Activated naive CD4-positive, alpha-beta T cell (primary cell): Measurements from ENCODE around the gene MMP24OS.

Experiments used
- DNase-seq, 4 experiments: peaks; one replicate each; lab custom pipeline; 2025; lab: John Stamatoyannopoulos, UW

The MMP24OS gene

DNA sequence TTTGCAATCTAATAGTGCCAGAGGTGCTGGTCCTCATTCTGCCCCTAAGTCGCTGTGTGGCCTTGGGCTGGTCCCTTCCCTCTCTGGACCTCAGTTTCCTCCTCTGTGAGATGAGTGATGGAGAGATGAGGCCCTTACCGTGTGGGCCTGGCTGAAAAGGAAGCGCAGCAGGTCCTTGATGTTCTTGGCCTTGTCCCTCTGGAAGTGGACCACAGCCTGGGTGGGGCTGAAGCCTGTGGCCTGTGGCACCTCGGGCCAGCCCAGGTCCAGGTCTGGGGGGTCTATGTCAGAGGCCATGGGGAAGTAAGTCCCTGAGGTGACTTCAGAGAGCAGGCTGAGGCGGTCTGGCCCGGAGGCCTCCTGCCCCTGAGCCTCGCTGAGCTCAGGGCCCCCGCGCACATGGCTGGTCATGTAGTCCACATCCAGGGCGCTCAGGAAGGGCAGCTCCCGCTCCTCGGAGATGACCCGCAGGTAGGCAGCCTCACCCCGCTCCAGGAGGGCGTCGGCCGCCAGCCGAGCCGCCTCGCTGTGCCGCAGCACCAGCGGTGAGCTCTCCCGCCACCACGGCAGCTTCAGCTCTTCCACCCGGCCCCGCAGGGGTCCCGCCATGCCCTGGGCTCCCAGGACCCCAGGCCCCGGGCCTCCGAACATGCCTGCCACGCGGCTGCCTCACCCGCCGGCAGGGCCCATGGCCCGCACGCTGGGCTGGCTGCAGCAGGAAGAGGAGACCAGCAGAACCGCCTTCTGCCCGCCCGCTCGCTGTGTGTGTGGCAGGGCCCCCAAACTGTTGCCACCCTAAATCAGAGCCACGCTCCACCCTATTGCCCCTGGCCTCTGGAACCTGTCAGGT, 14.0 kb upstream of the MMP24OS start, which contains the start of gene FAM83C:
Gene FAM83C, minus strand, starts transcription at position 772 of the 850 bp plus-strand sequence. Its CDS starts 121 bp downstream, at position 651.
- no peak for DNase-seq

DNA sequence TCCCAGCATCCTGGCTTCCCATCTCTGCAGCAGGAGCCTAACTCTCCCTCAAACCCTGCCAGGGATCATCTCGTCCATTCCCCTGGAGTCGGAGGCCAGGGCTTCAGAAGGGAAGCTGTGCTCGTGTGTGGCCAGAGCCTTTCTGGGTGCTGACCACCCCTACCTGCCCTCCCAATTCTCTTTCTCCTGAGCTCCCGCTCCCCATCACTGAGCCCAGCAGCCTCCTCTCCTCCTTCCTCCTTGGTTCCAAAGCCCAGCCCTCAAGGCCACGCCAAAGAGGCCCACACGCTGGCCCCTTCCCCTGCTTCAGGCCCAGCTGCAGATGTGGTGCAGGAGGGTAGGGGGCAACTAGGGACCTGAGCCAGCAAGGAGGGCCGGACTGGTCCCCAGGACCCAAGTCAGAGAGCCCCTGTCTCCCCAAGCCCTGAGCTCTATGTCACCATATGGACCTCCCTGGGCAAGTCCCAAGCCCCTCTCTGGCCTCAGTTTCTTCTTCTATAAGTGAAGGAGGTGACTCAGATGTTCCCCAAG, 13.0 kb upstream of the MMP24OS start:
- no peak for DNase-seq

DNA sequence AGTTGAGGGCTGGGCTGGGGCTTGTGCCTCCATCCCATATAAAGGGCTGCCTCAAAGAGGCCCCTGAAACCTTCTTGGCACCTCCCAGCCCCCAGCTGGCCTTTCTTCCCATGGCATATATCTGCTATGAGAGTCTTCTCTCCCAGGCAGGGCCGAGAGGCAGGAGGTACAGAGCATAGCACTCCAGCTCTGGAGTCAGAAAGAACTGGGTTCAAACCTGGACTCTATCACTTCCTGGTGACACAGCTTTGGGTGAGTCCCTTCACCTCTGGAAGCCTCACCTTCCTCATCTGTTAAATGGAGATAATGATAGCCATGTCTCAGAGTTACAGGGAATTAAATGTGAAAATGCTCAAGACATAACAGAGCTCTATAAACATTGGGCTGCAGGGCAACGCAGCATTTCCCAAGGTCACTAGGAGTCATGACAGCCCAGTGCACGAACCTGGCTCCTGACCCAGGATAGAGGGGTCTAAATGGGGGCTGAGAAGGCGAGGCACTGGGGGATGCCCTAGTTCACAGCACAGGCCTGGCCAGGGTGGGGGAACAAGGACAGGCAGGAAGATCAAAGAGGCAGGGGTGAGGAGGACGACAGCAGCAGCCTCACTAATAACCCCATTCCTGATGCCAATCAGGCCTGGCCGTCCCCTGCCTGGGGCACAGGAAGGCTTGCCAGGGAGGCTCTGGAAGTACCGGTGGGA, 12.4 kb upstream of the MMP24OS start:
- DNase-seq = no peak

DNA sequence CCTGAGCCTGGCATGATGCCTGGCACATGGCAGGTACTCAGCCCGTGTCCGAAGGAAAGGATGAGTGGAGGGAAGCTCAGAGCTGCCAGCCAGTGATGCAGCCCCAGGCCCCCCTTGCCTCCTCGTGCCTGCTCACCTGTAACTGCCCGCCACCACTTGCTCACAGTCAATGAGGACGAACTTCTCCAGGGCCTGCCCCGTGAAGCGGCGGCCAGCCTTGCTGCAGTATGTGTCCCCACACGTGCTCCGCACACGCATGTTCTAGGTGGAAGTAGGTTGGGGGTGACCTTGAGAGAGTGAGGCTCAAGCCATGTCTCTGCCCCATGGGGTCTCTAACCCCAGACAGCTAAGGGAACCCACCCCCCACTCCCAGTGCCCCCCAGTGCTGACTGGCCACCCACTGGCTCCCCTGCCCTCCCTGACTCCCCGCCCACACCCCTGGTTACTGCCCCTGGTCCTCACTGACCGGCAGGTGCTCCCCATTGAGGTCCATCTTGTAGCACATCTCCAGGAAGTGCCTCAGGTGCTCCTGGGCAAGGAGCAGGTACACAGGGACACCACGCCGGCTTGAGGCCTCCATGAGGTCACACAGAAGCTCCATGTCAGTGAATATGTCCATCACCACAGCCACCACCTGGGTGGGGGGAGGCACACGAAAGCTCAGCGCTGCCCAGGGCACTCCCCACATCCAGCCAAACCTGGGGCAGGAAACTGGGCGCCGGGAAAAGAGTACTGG, 10.6 kb upstream of the MMP24OS start:
- no peak for DNase-seq

DNA sequence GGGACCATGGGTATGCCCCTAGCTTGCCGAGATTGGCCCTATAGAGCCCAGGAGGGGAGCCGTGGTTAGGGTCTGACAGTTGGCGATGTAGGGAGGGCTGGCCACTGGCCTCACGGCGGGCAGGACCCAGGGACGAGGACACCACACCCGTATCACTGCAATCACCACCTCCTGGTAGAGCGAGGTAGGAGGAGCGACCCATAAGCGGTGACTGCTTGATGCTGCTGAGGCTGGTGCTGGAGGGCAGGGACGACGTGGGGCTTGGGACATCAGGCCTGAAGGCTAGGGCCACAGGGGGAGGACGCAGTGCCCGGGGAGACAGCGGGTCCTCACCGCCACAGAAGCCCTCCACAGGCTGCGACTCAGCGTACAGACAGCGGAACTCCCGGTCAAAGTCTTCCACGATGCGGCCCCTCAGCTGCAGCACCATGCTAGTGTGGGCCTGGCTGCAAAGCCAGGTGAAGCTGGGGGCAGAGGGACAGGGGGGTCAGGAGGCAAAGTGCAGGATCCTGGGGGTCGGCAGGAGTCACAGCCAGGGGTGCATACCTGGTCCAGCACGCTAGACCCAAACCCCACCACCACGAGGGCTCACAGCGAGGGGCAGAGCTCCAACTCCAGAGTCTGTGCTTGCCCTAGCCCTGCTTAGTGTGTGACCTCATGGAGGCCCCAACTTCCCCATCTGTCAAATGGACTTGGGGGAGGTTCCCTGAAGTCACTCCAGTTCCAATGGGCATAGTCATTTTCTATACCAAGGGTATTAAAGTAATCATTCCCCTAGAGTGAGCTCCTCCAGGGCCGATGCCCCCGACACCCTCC, 9.8 kb upstream of the MMP24OS start:
- DNase-seq = no peak

DNA sequence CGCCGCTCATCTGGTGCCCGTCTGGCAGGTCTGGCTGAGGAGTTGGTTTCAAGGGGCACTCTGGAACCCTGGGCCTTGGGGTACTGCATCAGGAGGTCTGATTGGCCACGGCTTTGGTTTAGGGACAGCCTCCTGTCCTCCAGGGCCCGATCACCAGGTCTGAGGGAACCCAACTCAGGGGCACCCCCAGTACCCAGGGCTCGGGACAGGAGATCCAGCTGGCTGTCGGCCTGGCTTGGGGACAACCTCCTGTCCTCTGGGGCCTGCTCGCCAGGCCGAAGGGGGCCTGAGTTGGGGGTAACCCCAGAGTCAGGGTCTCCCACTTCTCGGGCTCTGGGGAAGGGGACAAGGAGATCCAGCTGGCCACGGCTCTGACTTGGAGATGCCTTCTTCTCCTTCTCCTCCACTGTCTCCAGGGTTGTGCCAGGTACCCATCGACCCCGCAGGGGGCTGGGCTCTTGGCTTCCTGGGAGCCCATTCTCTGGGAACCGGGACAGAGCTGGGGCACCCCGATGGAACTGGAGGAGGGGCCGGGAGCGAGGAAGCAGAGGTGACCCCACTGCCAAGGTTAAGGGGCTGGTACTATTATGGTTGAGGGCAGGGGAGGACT, 9.1 kb upstream of the MMP24OS start:
- no peak for DNase-seq

DNA sequence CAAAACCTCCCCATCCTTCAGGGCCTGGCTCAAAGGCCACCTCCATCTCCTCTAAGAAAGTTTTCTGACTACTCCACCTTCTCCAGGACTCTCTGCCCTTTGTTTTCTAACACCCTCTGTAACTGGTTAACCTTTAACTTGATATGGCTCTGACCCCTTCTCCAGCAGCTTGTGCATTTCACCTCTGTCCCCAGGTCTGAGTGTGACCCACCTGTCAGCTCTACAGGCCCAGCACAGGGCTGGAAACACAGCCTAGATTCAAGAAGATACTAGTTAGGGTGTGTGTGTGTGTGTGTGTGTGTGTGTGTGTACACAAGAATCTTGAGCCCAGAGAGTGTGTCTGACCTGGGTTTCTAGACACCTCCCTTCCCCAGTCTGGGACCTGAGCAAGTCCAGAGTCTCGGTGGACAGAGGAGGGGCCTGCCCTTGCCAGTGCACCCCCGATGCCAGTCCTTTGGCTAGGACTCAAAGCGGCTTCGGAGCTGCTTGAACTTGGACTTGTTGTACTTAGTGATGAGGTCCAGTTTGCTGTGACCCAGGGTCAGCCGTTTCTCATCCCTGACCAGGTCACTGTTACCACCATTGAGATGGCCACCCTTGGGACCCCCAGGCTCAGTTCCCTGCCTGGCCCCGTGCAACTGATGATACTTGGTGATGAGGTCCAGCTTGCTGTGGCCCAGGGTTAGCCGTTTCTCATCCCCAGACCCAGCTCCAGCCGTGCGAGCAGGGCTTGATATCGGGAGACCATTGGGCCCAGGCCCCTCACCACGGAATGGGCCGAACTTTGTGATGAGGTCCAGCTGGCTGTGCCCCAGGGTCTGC, 8.4 kb upstream of the MMP24OS start:
- no peak for DNase-seq

DNA sequence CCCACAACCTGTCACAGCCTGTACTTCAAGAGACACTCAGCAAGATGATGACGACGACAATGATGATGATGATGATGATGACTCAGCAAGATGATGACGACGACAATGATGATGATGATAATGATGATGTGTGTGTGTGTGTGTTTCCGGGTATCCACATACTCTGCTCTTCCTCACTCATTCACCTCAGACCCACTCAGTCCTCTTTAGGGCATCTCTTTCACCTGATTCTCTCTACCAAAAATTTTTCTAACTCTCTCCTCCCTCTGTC, 7.8 kb upstream of the MMP24OS start:
- DNase-seq = no peak

DNA sequence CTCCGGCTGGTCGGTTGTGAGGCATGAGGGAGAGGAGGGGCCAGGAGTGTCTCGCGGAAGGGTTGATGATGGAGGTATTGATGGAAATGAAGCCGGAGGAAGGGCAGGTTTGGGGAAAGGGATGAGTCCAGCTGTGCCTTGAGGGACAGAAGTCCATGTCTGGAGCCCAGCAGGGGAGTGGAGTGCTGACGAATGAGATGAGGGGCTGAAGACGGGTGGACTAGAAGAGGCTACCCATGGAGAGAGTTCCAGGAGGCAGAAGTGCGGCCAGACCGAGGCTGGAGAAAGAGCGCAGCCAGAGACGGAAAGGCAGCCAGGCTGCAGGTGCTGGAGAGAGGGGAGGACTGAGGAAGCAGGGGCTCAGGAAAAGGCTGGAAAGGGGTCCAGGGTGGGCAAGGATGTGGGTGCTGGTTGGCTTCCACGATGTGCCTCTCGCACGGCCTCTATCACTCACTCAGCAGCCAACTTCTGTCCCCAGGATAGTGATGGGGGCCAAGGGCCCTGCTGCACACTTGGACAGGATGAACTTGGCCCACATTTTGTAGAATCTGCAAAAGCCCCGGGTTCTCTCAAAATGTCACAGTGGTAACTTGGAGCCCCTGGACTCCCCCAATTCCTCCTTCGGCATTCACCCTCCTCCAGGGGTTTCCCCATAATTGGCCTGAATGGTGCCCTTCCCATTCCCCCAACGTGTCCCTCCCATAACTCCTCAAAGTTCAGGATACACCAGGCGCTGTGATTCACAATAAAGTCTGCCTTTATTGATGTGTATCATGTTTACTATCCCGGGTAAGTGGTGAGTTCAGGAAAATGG, 7.3 kb upstream of the MMP24OS start:
- no peak for DNase-seq

DNA sequence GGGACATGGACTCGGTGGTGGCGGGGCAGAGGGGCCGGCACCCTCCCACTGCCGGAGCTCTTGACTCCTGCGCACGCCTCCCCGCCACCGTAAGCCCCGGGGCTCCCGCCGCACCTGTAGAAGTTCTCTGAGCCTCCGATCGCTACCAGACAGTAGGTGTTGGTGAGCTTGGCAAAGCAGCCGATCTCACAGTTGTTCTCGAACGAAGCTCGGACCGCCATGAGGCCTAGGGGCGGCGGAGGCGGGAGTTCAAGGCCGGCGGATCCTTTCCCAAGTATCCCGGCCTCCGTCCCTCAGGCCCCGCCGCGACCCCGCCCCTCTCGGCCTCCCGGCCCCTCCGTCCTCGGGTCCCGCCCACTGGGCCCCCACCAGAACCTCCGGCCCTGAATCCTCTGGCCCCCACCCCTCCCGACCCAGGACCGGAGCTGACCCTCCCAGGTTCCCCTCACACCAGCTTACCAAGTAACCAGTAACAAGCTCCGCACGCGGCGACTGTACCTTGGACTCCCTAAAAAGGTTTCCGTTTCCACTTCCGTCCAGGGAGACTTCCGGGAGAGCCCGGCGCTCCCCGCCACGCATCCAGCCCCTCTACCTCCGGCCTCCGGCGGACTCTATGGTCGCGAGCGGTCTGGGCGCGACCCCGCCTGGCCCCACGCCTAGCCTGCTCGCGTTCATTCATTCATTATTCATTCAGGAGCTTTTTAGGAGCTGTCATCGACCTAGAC, 6.5 kb upstream of the MMP24OS start, which contains the start of gene EIF6:
Gene EIF6, minus strand, starts transcription at position 506 of the 725 bp plus-strand sequence. Its CDS starts 285 bp downstream, at position 221.
- peak; percentile 37 to 46 (median 43) for DNase-seq

DNA sequence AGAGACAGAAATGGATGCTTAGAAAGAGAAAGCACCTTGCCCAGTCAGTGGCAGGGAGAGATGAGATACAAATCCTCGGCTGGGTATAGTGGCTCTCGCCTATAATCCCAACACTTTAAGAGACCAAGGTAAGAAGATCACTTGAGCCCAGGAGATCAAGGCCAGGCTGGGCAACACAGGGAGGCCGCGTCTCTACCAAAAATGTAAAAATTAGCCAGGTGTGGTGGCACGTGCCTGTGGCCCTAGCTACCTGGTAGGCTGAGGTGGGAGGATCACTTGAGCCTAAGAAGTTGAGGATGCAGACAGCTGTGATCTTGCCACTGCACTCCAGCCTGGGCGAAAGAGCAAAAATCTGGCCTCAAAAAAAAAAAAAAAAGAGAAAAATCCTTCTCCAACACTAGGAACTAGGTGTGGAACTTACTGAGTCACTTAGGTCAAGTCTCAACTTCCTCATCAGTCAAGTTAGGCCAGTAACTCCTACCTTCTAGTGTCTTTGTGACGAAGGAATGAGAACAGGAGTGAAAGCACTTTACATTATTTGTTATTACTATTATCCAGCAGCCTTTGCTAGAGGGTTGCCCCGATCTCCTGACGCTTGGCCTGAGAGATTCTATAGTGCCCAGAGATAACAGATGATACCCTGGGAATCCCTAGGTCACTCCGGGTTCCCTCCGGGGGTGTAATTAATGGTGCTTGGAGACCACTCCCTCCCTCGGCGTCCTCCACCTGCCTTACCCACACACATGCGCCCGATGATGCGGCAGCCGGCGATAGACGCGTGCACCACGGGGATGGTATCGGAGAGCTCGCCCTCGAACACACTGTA, 5.7 kb upstream of the MMP24OS start:
- no peak for DNase-seq

DNA sequence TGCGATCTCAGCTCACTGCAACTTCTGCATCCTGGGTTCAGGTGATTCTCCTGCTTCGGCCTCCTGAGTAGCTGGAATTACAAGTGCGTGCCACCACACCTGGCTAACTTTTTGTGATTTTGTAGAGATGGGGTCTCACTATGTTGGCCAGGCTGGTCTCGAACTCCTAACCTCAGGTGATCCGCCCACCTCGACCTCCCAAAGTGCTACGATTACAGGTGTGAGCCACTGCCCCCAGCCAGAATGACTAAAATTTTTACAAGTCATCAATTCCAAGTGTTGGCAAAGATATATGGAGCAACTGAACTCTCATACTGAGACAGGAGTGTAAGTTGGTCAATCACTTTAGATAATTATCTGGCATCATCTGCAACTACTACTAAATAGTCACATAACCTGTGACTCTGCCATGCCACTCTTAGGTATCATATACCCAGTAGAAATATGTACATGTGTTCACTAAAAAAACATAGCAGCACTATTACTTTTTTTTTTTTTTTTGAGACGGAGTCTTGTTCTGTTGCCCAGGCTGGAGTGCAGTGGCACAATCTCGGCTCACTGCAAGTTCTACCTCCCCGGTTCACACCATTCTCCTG, 3.7 kb upstream of the MMP24OS start:
- no peak for DNase-seq

DNA sequence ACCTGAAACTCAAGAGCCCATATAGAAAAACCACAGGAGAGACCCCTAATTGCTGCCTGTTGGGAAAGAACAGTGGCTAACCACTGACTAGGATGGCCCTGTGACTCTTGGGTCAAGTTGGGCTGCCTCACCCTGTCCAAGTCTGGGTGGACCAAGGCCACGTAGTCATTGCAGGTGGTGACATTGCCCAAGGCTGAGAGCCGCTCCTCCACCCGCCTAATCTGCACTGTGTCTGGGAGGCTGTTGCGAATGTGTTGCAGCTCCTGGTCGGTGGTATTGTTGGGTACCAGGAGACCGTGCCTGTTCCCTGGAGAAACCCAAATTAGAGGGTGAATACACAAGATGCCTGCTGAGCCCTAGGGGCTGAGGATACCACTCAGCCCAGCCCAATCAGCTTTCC, 2.6 kb upstream of the MMP24OS start:
- DNase-seq = no peak

DNA sequence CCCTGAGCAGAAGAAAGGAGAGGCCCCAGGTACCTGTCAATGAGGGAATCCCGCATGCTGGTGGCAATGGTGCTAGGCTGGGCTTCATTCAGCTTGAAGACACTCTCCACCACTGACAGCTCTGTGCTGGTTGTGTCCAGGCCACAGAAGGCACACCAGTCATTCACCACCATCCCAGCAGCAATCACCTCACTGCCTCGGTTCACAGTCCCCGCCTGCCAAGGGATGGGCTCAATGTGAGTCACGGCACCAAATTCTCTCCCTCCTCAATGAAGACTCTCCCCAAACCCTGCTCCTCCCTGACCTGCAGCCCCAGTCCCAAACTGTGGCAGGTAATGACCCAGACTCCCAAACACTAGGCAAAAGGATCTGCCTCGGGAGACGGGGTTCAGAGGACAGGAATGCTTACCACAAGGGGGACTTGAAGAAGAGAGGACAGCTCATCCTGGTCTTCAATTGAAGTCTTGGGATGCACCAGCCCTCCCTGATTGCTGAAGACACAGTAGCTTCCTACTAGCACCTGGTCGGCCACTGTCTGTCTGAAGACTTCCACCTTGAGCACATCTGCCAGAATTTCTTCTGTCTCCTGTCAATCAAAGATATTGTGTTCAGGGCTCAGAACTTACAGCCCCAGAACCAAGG, 1.7 kb upstream of the MMP24OS start:
- no peak for DNase-seq

DNA sequence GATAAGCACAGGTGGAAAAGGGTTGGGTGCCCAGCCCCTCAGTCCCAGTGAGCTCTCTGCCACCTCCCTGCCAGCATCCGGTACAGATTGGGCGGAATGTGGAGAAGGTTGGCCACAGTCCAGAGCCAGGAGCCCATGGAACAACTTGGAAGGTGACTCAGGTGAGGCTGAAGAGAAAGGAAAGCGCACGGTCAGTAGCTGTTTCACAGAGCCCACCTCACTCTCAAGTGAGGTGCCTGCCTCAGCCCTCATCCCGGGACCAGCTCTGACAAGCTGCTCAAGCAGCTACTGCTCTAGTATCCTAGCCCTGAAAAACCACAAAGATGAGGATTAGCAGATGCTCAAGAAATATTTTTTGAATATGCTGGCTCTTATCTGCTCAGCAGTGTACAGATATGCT, 1.1 kb upstream of the MMP24OS start:
- DNase-seq = no peak

DNA sequence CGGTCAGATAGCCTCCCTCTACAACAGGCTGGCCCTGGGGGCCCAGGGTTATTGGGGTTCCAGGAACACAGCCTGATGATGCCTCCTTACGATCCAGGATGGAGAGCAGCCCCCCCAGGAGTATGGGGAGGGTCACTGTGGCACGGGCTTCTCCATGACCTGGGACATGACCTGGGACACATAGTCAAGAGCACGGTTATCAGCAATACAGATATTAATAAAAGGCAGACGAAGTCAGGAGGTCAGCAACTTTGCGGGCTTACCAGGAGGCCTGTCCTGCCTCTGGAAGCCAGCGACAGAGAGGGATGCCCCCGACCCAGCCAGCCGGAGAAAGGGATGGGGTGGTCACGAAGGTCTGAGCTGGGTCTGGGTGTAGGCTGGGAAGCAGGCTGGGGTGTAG, 795 bp downstream of the MMP24OS start:
- DNase-seq = no peak

DNA sequence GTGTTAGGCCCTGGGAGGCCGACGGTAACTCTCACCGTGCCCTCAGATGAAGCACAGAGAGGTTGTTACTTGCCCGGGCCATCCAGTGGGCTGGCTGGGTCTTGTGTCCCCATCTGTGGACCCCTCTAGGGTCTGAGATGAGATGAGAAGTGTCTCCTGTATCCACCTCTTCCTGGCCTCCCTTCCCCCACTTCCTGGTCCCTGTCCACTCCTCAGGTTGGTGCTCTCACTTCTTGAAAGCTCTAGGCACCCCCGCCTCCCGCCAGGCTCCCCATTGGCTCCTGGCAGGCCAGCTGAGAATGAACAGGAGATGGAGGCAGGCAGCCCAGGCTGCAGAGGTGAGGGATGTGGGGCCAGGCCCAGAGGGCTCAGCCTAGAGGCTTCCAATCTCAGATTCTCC, 1.5 kb downstream of the MMP24OS start:
- DNase-seq = no peak
